Measurements from ENCODE around the gene ADCK1.

The ADCK1 gene

DNA sequence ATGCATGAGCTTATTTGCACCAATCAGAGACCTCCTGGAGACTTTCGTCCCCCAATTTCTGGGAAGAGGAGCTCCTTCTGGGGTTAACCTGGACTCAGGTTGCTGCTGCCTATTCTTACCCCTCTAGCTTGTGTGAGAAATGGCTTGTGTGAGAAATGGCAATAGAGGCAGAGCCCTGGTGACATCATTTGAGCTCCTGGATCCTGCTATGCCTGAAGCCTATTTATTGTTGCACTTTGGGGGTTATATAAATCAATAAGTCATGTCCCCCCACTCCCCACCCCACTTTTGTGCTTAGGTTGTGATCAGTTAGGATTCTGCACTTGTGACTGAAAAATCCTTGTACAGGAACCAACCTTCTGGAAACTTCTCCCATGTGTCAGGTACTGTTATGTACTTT lies 167.2 kb downstream of the ADCK1 start:
- H3K27ac ChIP-seq: no peak overlapping the region
- TF ChIP-seq, protein P1, sequence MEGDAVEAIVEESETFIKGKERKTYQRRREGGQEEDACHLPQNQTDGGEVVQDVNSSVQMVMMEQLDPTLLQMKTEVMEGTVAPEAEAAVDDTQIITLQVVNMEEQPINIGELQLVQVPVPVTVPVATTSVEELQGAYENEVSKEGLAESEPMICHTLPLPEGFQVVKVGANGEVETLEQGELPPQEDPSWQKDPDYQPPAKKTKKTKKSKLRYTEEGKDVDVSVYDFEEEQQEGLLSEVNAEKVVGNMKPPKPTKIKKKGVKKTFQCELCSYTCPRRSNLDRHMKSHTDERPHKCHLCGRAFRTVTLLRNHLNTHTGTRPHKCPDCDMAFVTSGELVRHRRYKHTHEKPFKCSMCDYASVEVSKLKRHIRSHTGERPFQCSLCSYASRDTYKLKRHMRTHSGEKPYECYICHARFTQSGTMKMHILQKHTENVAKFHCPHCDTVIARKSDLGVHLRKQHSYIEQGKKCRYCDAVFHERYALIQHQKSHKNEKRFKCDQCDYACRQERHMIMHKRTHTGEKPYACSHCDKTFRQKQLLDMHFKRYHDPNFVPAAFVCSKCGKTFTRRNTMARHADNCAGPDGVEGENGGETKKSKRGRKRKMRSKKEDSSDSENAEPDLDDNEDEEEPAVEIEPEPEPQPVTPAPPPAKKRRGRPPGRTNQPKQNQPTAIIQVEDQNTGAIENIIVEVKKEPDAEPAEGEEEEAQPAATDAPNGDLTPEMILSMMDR (conservative IDR thresholded peaks at IDR 0.05): no peak
- TF ChIP-seq ZFX (IDR thresholded peaks at IDR 0.05): no peak

DNA sequence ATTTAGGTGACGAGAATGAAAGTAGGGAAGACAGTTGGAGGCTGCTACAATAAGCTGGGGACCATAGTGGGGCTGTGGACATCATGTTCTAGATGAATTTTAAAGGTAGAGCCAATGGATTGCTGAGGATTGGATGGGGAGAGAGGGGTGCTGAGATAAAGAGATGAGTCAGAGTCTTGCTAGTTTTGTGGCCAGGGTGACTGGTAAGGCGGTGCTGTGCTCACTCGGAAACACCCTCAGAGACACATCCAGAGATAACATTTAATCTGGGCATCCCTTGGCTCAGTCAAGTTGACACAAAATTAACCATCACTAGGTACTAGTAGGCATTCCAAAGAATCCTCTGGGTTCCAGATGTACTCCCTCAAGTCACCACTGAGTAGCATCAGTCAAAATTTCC lies 170.7 kb downstream of the ADCK1 start:
- TF ChIP-seq ZFX (IDR thresholded peaks at IDR 0.05): no peak
- TF ChIP-seq, protein P1 (conservative IDR thresholded peaks at IDR 0.05): no peak

DNA sequence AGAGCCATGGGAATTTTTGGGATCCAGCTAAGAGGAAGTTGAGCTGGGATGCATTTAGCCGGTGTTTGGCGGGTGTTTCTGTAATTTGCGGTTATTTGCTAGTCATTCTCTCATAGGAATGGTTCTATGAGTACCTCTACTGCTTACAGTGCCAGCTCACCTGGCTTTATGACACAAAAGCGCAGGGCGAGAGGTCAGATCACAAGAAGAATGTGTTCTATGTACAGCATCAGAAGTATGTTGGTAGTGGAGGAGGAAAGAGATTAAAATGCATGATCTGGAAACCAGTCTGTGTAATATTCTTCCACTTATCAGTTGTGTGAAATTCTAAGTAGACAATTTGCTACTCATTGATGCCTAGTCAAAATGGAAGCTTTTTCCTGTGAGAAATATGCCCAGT lies 173.3 kb downstream of the ADCK1 start:
- H3K27ac ChIP-seq: no peak overlapping the region
- TF ChIP-seq, protein P1 (conservative IDR thresholded peaks at IDR 0.05): no peak
- TF ChIP-seq ZFX (IDR thresholded peaks at IDR 0.05): no peak

More for the DNA sequence above, 170.7 kb downstream of the ADCK1 start:
- H3K27ac ChIP-seq: no peak overlapping the region

DNA sequence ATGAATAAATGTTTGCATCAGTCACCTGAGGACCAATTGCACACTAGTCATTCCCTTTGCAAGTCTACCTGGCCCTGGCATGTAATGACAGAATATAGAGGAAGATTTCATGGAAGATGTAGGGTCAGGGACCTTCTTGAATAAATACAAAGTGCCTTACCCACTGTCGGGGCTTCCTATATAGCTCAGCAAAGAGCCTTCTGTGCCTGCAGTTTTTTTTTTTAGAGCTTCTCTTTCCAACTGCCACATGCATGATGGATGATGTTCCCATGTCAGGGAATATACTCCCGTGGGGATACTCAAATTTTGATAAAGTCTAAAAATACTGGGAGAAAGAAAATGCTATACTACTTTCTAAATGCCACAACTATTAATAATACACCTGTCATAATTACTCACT lies 176.7 kb downstream of the ADCK1 start:
- no peak overlapping the region for H3K27ac ChIP-seq
- TF ChIP-seq ZFX (IDR thresholded peaks at IDR 0.05): no peak

DNA sequence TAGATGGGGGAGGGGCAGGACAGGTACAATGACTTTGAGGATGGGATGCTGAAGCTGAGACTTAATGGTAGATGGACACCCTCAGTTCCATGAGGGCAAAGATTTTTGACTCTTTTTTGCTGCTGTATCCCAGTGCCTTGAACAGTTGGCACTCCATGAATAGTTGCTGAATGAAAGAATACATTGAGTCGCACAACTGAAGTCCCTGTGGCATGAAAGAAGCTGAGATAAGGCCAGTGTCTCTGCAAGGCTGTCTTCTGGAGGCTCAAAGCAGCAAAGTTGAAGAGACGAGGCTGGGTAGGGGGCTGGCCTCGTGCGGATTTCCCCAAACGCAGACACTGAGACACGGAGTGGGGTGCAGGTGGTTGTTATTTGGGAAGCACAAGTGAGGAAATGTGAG lies 179.3 kb downstream of the ADCK1 start:
- TF ChIP-seq, protein P1 (conservative IDR thresholded peaks at IDR 0.05): no peak
- TF ChIP-seq ZFX (IDR thresholded peaks at IDR 0.05): no peak
- H3K27ac ChIP-seq: no peak overlapping the region

DNA sequence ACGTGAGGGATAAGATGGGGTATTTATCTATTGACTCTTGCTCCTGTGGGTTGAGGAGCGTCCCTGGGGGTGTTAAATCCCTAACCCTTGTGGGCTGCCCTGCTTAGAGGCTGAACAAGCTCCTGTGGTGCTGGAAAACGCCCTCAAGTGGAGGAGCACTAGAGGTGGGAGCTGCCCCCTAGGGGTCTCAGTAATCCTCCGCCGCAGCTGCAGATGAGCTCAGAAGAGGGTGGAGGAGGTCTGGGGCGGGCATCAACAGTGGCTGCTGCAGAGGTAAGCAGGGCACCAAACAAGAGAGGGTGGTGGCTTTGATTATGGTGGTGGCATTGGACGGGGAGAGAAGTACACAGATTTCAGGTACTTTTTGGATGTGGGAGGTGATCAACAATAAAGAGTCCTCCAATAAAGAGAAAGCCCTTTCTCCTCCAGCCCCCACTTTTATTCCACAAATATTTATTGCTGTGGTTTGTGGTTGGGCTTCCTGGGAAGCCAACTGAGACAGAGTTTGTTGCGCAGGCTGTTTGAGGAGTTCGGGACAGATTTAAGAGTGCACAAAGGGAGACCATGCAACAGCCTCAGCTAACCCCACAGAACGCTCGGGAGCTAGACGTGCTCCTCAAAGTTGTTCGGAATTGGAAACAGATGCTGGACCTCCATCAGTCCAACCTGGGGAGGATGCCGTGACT lies 179.9 kb downstream of the ADCK1 start:
- H3K27ac ChIP-seq: no peak overlapping the region
- TF ChIP-seq, protein P1 (conservative IDR thresholded peaks at IDR 0.05): no peak
- no peak for TF ChIP-seq ZFX (IDR thresholded peaks at IDR 0.05)

DNA sequence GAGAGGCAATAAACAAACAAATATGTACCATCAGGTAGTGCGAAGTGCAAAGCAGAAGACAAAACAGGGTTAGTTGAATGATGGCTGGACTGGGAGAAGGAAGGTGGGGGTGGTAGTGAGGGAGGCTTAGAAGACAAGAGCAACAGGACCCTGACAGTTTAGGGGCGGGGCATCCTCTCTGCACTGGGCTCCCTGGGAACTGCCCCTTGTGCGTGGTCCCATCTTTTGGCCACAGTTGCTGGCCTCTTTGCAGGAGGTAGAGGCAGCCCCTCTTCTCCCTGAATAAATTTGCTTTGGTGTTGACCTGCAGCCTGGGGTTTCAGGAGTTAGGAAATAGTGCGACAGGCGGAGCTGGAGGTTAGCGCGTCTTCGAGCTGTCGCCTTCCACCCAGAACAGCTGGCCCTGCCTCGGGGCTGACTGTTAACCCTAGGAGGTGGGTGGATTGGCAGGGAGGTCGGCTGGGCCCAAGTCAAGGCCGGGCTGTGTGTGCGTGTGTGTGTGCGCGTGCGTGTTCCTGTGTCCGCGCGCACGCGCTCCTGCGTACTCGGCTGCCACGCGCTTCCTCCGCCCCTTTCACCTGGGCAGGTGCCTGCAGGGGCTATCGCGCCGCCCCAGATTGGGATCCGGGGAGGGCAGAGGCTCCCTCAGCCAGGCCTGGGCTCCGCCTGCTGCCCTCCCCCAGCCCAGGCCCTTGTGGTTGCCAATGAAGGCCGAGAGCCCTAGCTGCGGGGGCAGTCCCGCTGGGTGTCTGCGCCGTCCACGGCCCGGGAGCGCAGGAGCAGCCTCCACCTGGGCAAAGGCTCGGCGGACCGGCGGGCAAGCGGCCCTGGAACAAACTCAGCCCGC lies 180.8 kb downstream of the ADCK1 start:
- no peak for TF ChIP-seq ZFX (IDR thresholded peaks at IDR 0.05)
- TF ChIP-seq, protein P1 (conservative IDR thresholded peaks at IDR 0.05): no peak
- H3K27ac ChIP-seq: no peak overlapping the region

Measured in C4-2B (cell line).